H7 (cell line): ENCODE data around the gene GNA14. TPM values are rescaled to one million over a fixed set of nuclear protein-coding genes. Genes with fewer than 3 reads are reported as not detected.
"Not testable (repeated sequence)": the region's sequence is repeated elsewhere in the genome, so short reads cannot be mapped to it uniquely, and the experiment has no call there.

Source experiments
- DNase-seq: peaks from one replicate; pipeline ENCODE4 v3.0.0; 2012
- H3K27me3 ChIP-seq: 2 replicates; pipeline ENCODE4 v1.6.0; 2011; ENCODE audit warnings: mild to moderate bottlenecking, low read length; ENCODE audit not compliant: control insufficient read depth, insufficient read depth
- H3K36me3 ChIP-seq: replicated peaks from 2 replicates; pipeline ENCODE4 v1.5.1; 2011; ENCODE audit warnings: low read length; ENCODE audit not compliant: control insufficient read depth, insufficient read depth
- H3K4me3 ChIP-seq: 2 replicates; pipeline ENCODE4 v1.5.1; 2011; ENCODE audit warnings: low read depth, mild to moderate bottlenecking, control low read depth, low read length, moderate library complexity; ENCODE audit not compliant: insufficient read depth
- total RNA-seq: library from RNA; depleted of rRNA; stranded (reverse); fragments of >200 nt; shearing (Covaris generic); gene quantifications from 2 replicates; pipeline ENCODE4 v1.2.3, GENCODE V29; 2014

Gene GNA14
- total RNA-seq, 1 experiment from 2014 or later, result 5.5 TPM

GRCh38 chr9:77435277-77435676 lies 212.8 kb downstream of the GNA14 start:
- Histone ChIP-seq H3K27me3 (no peaks in the 10 kb centered on the region), H3K4me3 (no peak overlapping the region), H3K36me3 (no peaks in the 10 kb centered on the region)
- no peak for DNase-seq

- peak; percentile 87 for DNase-seq
- Histone ChIP-seq H3K36me3 (peaks cover 1% of the 10 kb centered on the region), H3K27me3 (no peaks in the 10 kb centered on the region), H3K4me3 (no peak overlapping the region)
Observed at GRCh38 chr9:77433675-77434445, 214.3 kb downstream of the GNA14 start.

GRCh38 chr9:77432053-77432452 lies 216.1 kb downstream of the GNA14 start:
- H3K4me3 ChIP-seq, result no peak overlapping the region
- peaks cover 5% of the 10 kb centered on the region for H3K36me3 ChIP-seq
- H3K27me3 ChIP-seq, result no peaks in the 10 kb centered on the region
- DNase-seq, result no peak

DNA sequence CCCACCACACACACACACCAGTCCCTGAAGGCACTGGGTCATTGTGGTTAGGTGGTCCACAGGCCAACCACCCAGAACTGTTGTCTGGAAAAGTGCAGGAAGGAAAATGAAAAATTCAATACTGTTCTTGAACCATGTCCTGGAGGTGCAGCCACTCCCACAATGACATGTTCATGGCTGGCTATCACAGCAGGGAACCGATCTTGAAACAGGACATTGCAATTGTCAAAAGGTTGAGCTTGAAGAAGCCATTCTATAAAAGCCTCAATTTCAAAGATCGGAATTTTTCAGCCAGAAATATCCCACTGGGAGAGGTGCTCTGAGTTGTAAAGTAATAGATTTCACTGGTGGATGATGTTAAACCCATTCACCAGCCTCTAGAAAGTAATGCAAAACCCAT lies 218.2 kb downstream of the GNA14 start:
- peaks cover 5% of the 10 kb centered on the region for H3K36me3 ChIP-seq
- no peak for DNase-seq
- H3K4me3 ChIP-seq, result no peak overlapping the region
- H3K27me3 ChIP-seq, result no peaks in the 10 kb centered on the region

- peaks cover 7% of the 10 kb centered on the region for H3K36me3 ChIP-seq
- H3K4me3 ChIP-seq, result no peak overlapping the region
- H3K27me3 ChIP-seq, result no peaks in the 10 kb centered on the region
- DNase-seq, result no peak
Observed at GRCh38 chr9:77427256-77427927, 220.7 kb downstream of the GNA14 start.

DNA sequence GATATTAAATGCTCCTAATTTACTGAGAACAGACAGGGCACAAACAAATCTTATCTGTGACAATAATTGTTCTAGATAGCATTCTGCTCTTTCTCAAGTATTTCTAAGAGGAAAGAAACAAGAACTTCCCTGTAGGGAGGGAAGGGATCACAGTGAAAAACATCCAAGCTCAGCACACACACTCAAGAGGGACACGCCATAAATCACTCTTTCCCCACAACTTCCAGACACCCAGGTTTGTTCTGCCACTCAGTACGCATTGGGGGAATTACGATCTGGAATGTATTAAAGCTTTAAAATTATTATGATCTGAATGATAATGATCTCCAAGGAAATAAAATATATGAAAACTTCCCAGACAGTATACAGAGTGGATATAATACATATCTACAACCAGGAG lies 221.4 kb downstream of the GNA14 start:
- DNase-seq, result no peak
- Histone ChIP-seq H3K4me3 (no peak overlapping the region), H3K27me3 (no peaks in the 10 kb centered on the region), H3K36me3 (peaks cover 7% of the 10 kb centered on the region)

DNA sequence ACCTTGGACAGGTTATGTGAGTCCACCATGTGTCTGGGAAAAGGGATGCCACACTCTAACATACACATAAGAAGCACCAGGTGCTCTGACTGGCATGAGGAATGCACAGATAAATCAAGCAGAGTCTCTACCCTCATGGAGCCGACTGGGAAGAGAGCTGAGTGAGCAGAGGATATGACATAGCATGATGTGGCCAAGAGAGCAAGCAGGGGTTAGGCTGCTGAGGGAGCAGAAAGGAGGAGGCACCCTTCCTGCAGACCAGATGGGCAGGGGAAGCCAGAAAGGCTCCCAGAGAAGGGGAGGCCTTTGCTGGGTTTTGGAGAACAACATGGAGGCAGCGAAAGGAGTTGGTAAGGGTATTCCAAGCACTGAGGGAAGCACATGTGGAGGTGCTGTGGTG lies 223.1 kb downstream of the GNA14 start:
- DNase-seq, result no peak
- H3K27me3 ChIP-seq, result no peaks in the 10 kb centered on the region
- H3K36me3 ChIP-seq, result peaks cover 7% of the 10 kb centered on the region
- H3K4me3 ChIP-seq, result no peak overlapping the region

DNA sequence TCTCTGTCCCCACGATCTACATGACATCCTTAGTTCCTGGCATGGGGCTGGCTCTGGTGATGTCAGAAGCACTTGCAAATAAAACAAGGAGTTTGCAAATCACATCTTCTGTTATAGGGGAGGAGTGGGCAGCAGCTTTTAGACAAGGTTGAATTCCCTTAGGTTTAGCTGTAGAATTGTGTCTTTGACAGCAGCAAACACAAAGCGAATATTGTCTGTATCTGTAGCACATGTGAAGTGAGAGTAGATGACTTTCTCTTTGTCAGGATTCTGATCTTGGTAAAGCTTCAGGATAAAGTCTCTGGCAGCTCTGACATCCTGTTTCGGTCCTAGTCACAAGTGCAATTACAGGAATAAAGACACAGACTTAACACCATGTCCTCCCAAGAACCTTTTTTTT lies 224.3 kb downstream of the GNA14 start:
- Histone ChIP-seq H3K36me3 (peaks cover 6% of the 10 kb centered on the region), H3K4me3 (no peak overlapping the region), H3K27me3 (no peaks in the 10 kb centered on the region)
- no peak for DNase-seq

DNA sequence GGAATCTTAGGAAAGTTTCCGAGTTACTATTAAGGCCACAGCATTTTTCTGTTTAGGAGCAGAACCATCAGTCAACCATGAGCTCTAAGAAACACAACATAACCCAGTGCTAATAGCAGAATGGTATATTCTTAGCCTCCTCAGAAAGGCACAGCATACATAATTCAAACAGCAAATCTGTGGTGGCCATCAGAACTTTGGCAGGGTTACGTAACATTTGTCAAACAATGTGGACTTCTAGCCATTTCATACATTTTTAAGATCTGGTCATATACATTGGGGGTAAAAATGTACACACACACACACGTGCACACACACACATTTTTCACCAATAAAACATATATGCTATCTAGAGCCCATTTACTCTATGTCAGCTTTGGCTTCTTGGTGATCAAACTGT lies 225.2 kb downstream of the GNA14 start:
- H3K27me3 ChIP-seq, result no peaks in the 10 kb centered on the region
- no peak overlapping the region for H3K4me3 ChIP-seq
- no peak for DNase-seq

DNA sequence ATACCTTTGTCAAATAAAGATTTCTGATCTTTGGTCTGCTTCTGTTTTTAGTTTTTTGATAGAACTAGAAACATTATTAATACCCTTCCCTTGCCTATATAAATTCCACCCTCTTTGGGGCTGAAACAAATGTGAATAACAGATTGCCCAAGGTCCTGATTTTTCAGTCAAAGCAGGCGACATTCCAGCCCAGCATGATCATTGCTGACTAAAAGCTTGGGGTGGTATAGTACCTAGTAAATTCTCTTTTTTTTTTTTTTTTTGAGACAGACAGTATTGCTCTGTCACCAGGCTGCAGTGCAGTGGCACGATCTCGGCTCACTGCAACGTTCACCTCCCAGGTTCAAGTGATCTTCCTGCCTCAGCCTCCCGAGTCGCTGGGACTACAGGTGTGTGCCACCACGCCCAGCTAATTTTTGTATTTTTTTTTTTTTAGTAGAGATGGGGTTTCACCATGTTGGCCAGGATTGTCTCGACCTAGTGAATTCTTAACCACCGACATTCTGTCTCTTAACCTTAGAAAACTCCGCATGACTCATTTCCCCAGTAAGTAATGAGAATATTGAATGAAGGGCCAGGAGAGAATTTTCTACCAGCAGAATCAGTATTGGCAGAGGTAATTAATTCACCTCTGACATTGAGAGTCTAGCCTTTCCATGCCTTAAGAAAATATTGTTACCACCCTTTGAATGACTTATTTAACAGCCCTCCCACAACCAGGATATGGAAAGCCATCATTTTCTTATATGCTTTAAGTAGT lies 226.4 kb downstream of the GNA14 start:
- no peak overlapping the region for H3K4me3 ChIP-seq
- H3K27me3 ChIP-seq, result no peaks in the 10 kb centered on the region
- H3K36me3 ChIP-seq, result peaks cover 2% of the 10 kb centered on the region; the same call in 1 of the 2 replicates
- DNase-seq, result no peak

More for the DNA sequence above, 225.2 kb downstream of the GNA14 start:
- peaks cover 2% of the 10 kb centered on the region; the same call in 1 of the 2 replicates for H3K36me3 ChIP-seq

- Histone ChIP-seq H3K4me3 (no peak overlapping the region), H3K36me3 (peaks cover 2% of the 10 kb centered on the region; the same call in 1 of the 2 replicates), H3K27me3 (no peaks in the 10 kb centered on the region)
- DNase-seq, result no peak
Observed at GRCh38 chr9:77420641-77421040, 227.5 kb downstream of the GNA14 start.

- Histone ChIP-seq H3K4me3 (no peak overlapping the region), H3K36me3 (no peaks in the 10 kb centered on the region; the same call in 1 of the 2 replicates)
Observed at GRCh38 chr9:77418226-77418625, 229.9 kb downstream of the GNA14 start.

DNA sequence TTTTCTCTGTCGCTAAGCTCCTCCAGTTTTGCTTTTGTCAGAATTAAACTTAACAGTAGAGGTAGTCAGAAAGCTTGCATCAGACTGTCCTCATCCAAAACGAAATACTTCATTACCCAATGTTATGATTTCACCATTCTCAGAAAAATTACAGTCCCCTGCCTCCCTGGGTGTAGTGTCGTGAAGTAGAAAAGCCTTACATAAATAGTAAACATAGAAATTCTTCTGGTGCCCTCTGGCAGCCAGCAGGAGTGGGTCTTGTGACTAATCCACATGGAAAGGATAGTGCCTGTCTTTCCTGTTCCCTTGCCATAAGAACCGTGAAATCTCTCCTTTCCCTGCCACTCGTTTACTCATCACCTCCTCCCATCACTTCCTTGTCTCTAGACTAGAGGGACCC lies 230.6 kb downstream of the GNA14 start:
- Histone ChIP-seq H3K4me3 (no peak overlapping the region), H3K36me3 (no peaks in the 10 kb centered on the region; the same call in 1 of the 2 replicates), H3K27me3 (no peaks in the 10 kb centered on the region)
- no peak for DNase-seq

More at GRCh38 chr9:77418226-77418625, 229.9 kb downstream of the GNA14 start:
- H3K27me3 ChIP-seq, result no peaks in the 10 kb centered on the region
- no peak for DNase-seq

- not testable (repeated sequence) for DNase-seq, H3K4me3 ChIP-seq, H3K36me3 ChIP-seq, H3K27me3 ChIP-seq
Observed at GRCh38 chr9:77408521-77408920, 239.6 kb downstream of the GNA14 start.
